Right lobe of liver (tissue), 4 donors: ENCODE data around the gene CKAP5.

ENCODE experiments used
- CTCF ChIP-seq, 4 donors: fragments of 200-600 bp in 3 of 4; fragments of 450-650 bp in 1 of 4; IDR thresholded peaks; one replicate each; pipeline versions ENCODE4 v1.5.1 to v1.8.0; 2016 to 2022; ENCODE audit warnings: antibody characterized with exemption in 4 of 4, mild to moderate bottlenecking in 2 of 4
- POLR2A ChIP-seq: fragments of 450-650 bp; IDR thresholded peaks from one replicate; pipeline ENCODE4 v1.6.1; 2017; ENCODE audit warnings: antibody characterized with exemption, mild to moderate bottlenecking
- donor health status: DM: no; HTN: no; CAD: no.
- donor health status: DM: no; HTN: no; CAD: no.
- donor health status: DM: no; HTN: yes; CAD: no.

GRCh38 chr11:46840116-46840515, 6.0 kb downstream of the CKAP5 start:
- no peak for TF ChIP-seq CTCF (IDR thresholded peaks at IDR 0.05)
- no peak for TF ChIP-seq POLR2A
